Nephron progenitor cell (in vitro differentiated cells): ENCODE measurements around the gene ARHGAP45.

Experiments used
- DNase-seq: peaks from one replicate; pipeline ENCODE4 v3.0.0; 2021
- H3K27ac Mint-ChIP-seq: 2 replicates; pipeline ENCODE4 v1.8.0; 2021; ENCODE audit warnings: mild to moderate bottlenecking, moderate library complexity, mixed read lengths
- H3K27me3 Mint-ChIP-seq: 2 replicates; pipeline ENCODE4 v1.8.0; 2021; ENCODE audit warnings: mild to moderate bottlenecking, low read depth, mixed read lengths; ENCODE audit not compliant: poor library complexity
- H3K36me3 Mint-ChIP-seq: 2 replicates; pipeline ENCODE4 v1.8.0; 2021; ENCODE audit warnings: low read depth, mixed read lengths
- H3K4me1 Mint-ChIP-seq: 2 replicates; pipeline ENCODE4 v1.8.0; 2021; ENCODE audit warnings: mixed read lengths
- H3K4me3 Mint-ChIP-seq: 2 replicates; pipeline ENCODE4 v1.8.0; 2021; ENCODE audit warnings: mild to moderate bottlenecking, moderate library complexity, mixed read lengths
- H3K9me3 Mint-ChIP-seq: 2 replicates; pipeline ENCODE4 v1.8.0; 2021; ENCODE audit warnings: mild to moderate bottlenecking, moderate library complexity, mixed read lengths
- CTCF ChIP-seq: fragments of 200-600 bp; sonication (generic); IDR thresholded peaks from 2 replicates; pipeline ENCODE4 v1.5.0; 2021; ENCODE audit warnings: antibody characterized with exemption

ARHGAP45 gene

GRCh38 chr19:1066748-1067340, at the start of gene ARHGAP45:
Gene ARHGAP45, plus strand, starts transcription at chr19:1067167. Its CDS starts 239 bp downstream, at chr19:1067406.
- no peak for TF ChIP-seq CTCF
- Mint-ChIP-seq H3K4me1 (peaks cover 27% of the 10 kb centered on the region), H3K27ac (no peak within 1 kb of the TSS)

GRCh38 chr19:1017906-1018305, 49.1 kb upstream of the ARHGAP45 start:
- no peak overlapping the region for H3K27ac Mint-ChIP-seq
- DNase-seq, result no peak
- no peaks in the 10 kb centered on the region for H3K9me3 Mint-ChIP-seq
- H3K27me3 Mint-ChIP-seq, result no peaks in the 10 kb centered on the region
- no peak for TF ChIP-seq CTCF
- no peaks in the 10 kb centered on the region for H3K36me3 Mint-ChIP-seq
- no peak overlapping the region for H3K4me3 Mint-ChIP-seq
- peaks cover 40% of the 10 kb centered on the region for H3K4me1 Mint-ChIP-seq

More at GRCh38 chr19:1066748-1067340, at the start of gene ARHGAP45:
- no peaks in the 10 kb centered on the region for H3K36me3 Mint-ChIP-seq
- peak within 1 kb of the TSS; percentile 62 for H3K4me3 Mint-ChIP-seq
- no peaks in the 10 kb centered on the region for H3K9me3 Mint-ChIP-seq
- H3K27me3 Mint-ChIP-seq, result peaks cover 77% of the 10 kb centered on the region
- peak; percentile 54 for DNase-seq

- Mint-ChIP-seq H3K4me1 (peaks cover 40% of the 10 kb centered on the region), H3K27ac (no peak overlapping the region)
Observed at GRCh38 chr19:1018393-1018792, 48.6 kb upstream of the ARHGAP45 start.

GRCh38 chr19:1018932-1019615, 47.9 kb upstream of the ARHGAP45 start:
- Mint-ChIP-seq H3K9me3 (no peaks in the 10 kb centered on the region), H3K27me3 (no peaks in the 10 kb centered on the region), H3K4me1 (peaks cover 40% of the 10 kb centered on the region), H3K36me3 (no peaks in the 10 kb centered on the region), H3K4me3 (peak overlapping the region; percentile 91), H3K27ac (no peak overlapping the region)
- no peak for TF ChIP-seq CTCF
- DNase-seq, result no peak

More at GRCh38 chr19:1018393-1018792, 48.6 kb upstream of the ARHGAP45 start:
- Mint-ChIP-seq H3K4me3 (peak overlapping the region; percentile 91), H3K27me3 (no peaks in the 10 kb centered on the region), H3K36me3 (no peaks in the 10 kb centered on the region), H3K9me3 (no peaks in the 10 kb centered on the region)
- no peak for TF ChIP-seq CTCF
- no peak for DNase-seq

GRCh38 chr19:1019616-1019961, 47.4 kb upstream of the ARHGAP45 start:
- TF ChIP-seq CTCF, result no peak

More at GRCh38 chr19:1019616-1019961, 47.4 kb upstream of the ARHGAP45 start:
- Mint-ChIP-seq H3K27me3 (no peaks in the 10 kb centered on the region), H3K27ac (no peak overlapping the region), H3K36me3 (no peaks in the 10 kb centered on the region), H3K9me3 (no peaks in the 10 kb centered on the region), H3K4me1 (peaks cover 40% of the 10 kb centered on the region), H3K4me3 (peak overlapping the region; percentile 91)
- no peak for DNase-seq
